ENCODE measurements around the gene PTPN1. TPM values are rescaled to one million over a fixed set of nuclear protein-coding genes. Genes with fewer than 3 reads are reported as not detected.

PTPN1 gene
- total and polyA plus RNA-seq, 2 donors (not counting 3 experiments of a cell fraction or from before 2014, with no cell fraction given), result 41.1 to 64.3 TPM

DNA sequence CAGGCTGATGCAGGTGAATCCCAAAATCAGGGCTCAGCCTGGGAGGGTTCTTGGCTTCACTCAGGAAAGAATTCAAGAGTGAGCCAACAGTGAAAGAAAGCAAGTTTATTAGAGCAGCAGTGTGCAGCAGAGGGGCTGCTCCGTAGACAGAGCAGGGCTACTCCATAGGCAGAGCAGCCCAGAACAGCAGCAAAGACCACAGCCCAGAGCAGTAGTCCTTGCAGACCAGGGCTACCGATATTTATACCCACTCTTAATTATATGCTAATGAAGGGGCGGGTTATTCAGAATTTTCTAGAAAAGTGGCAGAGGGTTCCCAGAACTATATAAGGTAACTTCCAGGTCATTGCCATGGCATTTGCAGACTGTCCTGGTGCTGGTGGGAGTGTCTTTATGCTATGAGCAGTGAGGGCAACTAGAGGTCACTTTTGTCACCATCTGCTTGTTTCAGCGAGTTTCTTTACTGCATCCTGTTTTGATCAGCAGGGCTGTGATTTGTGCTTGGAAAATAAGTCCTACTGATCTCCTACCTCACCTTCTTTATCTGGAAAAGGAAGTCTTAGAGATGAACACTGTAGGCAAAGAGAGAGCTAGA, 39.8 kb upstream of the PTPN1 start:
- Histone ChIP-seq H3K4me1 (ENCODE audit: control insufficient read depth, extremely low read depth, insufficient read depth, low read length) (peaks cover 27% of the 10 kb centered on the region), H3K9me1 (replicated peaks; ENCODE audit: control insufficient read depth, extremely low read depth, insufficient read depth, low read length) (no peaks in the 10 kb centered on the region), H3K4me2 (ENCODE audit: insufficient read depth, low read length) (peak overlapping the region; percentile 59), H2AFZ (ENCODE audit: low read depth, low read length) (no peak overlapping the region), H3K79me2 (ENCODE audit: control insufficient read depth, insufficient read depth, low read length) (no peaks in the 10 kb centered on the region), H3K36me3 (ENCODE audit: control insufficient read depth in 2 of 2, extremely low read depth in 1 of 2, insufficient read depth in 2 of 2, low read length in 2 of 2) (no peaks in the 10 kb centered on the region), H3K4me3 (replicated peaks in 1 of 3; ENCODE audit: insufficient read depth in 1 of 3, low read depth in 1 of 3, low read length in 3 of 3) (no peak overlapping the region), H3K9ac (replicated peaks; ENCODE audit: extremely low read depth, insufficient read depth, low read length) (no peak overlapping the region), H3K27ac (ENCODE audit: insufficient read depth, low read depth, low read length) (peak overlapping the region; percentile 30), H3K27me3 (ENCODE audit: control insufficient read depth in 2 of 2, insufficient read depth in 2 of 2, low read length in 2 of 2) (no peaks in the 10 kb centered on the region), H4K20me1 (replicated peaks; ENCODE audit: control insufficient read depth, extremely low read depth, insufficient read depth, low read length) (no peaks in the 10 kb centered on the region), H3K9me3 (replicated peaks; ENCODE audit: control insufficient read depth, insufficient read depth, low read length) (no peaks in the 10 kb centered on the region)
- peak; percentile 64 for DNase-seq (ENCODE audit: low read depth, low spot score)
- intact Hi-C loops (cut with micrococcal nuclease), result no loop called here
- ChIA-PET CTCF (interaction anchor here (1.2 to 3.2 kb wide), 8 partner anchors 13 to 285 kb away, joined by 3 to 28 read pairs (median 6); partner anchors contain the start of gene PTPN1), POLR2A (interaction anchor here (1.6 kb wide), 1 partner anchor 103 kb away, joined by 4 read pairs; no protein-coding TSS in a partner anchor)
- peak; percentile 72 for FAIRE-seq
- BruUV-seq (replicated peaks), result no TSS peak
- dilution Hi-C loops (cut with MboI; ENCODE audit: extremely low pct_ligation_motif_present, low sequenced_read_pairs), result no loop called here
- no peak for TF ChIP-seq POLR2AphosphoS5 (IDR thresholded peaks at IDR 0.05; ENCODE audit: insufficient read depth, low read depth, low read length)
- TF ChIP-seq GATA2 (IDR thresholded peaks at IDR 0.05; ENCODE audit: insufficient read depth, insufficient read length, low read depth, low read length), result no peak

DNA sequence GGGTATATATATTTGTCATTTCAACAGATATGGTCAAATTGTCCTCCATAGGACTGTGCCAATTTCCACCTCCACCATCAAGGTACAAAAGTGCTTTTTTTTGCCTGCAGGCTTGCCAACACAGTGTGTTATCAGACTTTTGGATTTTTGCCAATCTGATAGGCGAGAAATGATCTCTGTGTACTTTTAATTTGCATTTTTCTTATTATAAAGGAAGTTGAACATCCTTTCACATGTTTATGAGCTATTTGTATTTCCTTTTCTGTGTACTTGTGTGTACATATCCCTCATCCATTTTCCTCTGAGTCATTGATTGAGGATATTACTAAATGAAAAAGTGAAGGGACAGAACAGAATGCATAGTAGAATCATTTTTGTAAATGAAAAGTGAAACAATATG, 39.0 kb upstream of the PTPN1 start:
- H3K4me3 ChIP-seq (replicated peaks in 1 of 3; ENCODE audit: insufficient read depth in 1 of 3, low read depth in 1 of 3, low read length in 3 of 3), result no peak overlapping the region
- ChIA-PET POLR2A (interaction anchor here (0.6 to 1.6 kb wide), 3 partner anchors 12 to 105 kb away, joined by 4 to 5 read pairs (median 4); no protein-coding TSS in a partner anchor), CTCF (interaction anchor here (0.7 to 3.2 kb wide), 14 partner anchors 10 to 293 kb away, joined by 3 to 28 read pairs (median 4); partner anchors contain the start of gene PTPN1)
- no peaks in the 10 kb centered on the region for H3K9me1 ChIP-seq (replicated peaks; ENCODE audit: control insufficient read depth, extremely low read depth, insufficient read depth, low read length)
- no peaks in the 10 kb centered on the region for H3K79me2 ChIP-seq (ENCODE audit: control insufficient read depth, insufficient read depth, low read length)
- no peaks in the 10 kb centered on the region for H3K27me3 ChIP-seq (ENCODE audit: control insufficient read depth in 2 of 2, insufficient read depth in 2 of 2, low read length in 2 of 2)
- H3K9ac ChIP-seq (replicated peaks; ENCODE audit: extremely low read depth, insufficient read depth, low read length), result no peak overlapping the region
- no peaks in the 10 kb centered on the region for H3K9me3 ChIP-seq (replicated peaks; ENCODE audit: control insufficient read depth, insufficient read depth, low read length)
- peak overlapping the region; percentile 59 for H3K4me2 ChIP-seq (ENCODE audit: insufficient read depth, low read length)
- H2AFZ ChIP-seq (ENCODE audit: low read depth, low read length), result no peak overlapping the region
- no peaks in the 10 kb centered on the region for H4K20me1 ChIP-seq (replicated peaks; ENCODE audit: control insufficient read depth, extremely low read depth, insufficient read depth, low read length)
- FAIRE-seq, result peak; percentile 76
- BruUV-seq (replicated peaks), result no TSS peak
- peak overlapping the region; percentile 30 for H3K27ac ChIP-seq (ENCODE audit: insufficient read depth, low read depth, low read length)
- intact Hi-C loops (cut with micrococcal nuclease), result loop anchor here (1.0 kb wide), 2 partner anchors 39 to 70 kb away; partner anchors contain the start of gene PTPN1
- no peak for TF ChIP-seq POLR2A (IDR thresholded peaks at IDR 0.05; ENCODE audit: low read depth, low read length)
- peak; percentile 64 for TF ChIP-seq POLR2AphosphoS5 (IDR thresholded peaks at IDR 0.05; ENCODE audit: insufficient read depth, low read depth, low read length)
- peak; percentile 100 for TF ChIP-seq GATA2 (IDR thresholded peaks at IDR 0.05; ENCODE audit: insufficient read depth, insufficient read length, low read depth, low read length)
- peak; percentile 85 for TF ChIP-seq JUN (IDR thresholded peaks at IDR 0.05; ENCODE audit: borderline replicate concordance, insufficient read depth, insufficient read length, low read depth)
- no peak for TF ChIP-seq MYC (IDR thresholded peaks at IDR 0.05; ENCODE audit: low read depth, low read length)
- no peak for TF ChIP-seq EZH2 (IDR thresholded peaks at IDR 0.05; ENCODE audit: borderline replicate concordance, low read depth, low read length, severe bottlenecking)
- no peak for TF ChIP-seq CTCF (IDR thresholded peaks at IDR 0.05; ENCODE audit: extremely low read depth in 1 of 2, insufficient read depth in 1 of 2, low read depth in 1 of 2, low read length in 2 of 2)
- peak; percentile 92 for TF ChIP-seq FOS (IDR thresholded peaks at IDR 0.05; ENCODE audit: borderline replicate concordance, insufficient read depth, low read length)
- TF ChIP-seq, protein P1, sequence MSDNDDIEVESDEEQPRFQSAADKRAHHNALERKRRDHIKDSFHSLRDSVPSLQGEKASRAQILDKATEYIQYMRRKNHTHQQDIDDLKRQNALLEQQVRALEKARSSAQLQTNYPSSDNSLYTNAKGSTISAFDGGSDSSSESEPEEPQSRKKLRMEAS (IDR thresholded peaks at IDR 0.05; ENCODE audit: insufficient read depth, insufficient read length), result no peak
- H3K4me1 ChIP-seq (ENCODE audit: control insufficient read depth, extremely low read depth, insufficient read depth, low read length), result peaks cover 34% of the 10 kb centered on the region
- dilution Hi-C loops (cut with MboI; ENCODE audit: extremely low pct_ligation_motif_present, low sequenced_read_pairs), result no loop called here
- DNase-seq (ENCODE audit: low read depth, low spot score), result peak; percentile 78
- H3K36me3 ChIP-seq (ENCODE audit: control insufficient read depth in 2 of 2, extremely low read depth in 1 of 2, insufficient read depth in 2 of 2, low read length in 2 of 2), result no peaks in the 10 kb centered on the region

Data from endothelial cell of umbilical vein (primary cell).